K562 (cell line): ENCODE results near the gene ABCA7. TPM values are rescaled to one million over a fixed set of nuclear protein-coding genes. Genes with fewer than 3 reads are reported as not detected.
A peak's percentile ranks its signal among the peaks of the same experiment; 100 is the strongest.

Experiments
- CREM ChIP-seq: IDR thresholded peaks from 2 replicates; pipeline ENCODE4 v1.6.1; 2014; ENCODE audit warnings: antibody characterized with exemption, low read depth
- KLF13 ChIP-seq: fragments of 450-650 bp; IDR thresholded peaks from 2 replicates; pipeline ENCODE4 v1.6.1; 2016; ENCODE audit warnings: missing genetic modification characterization, low read depth, mild to moderate bottlenecking, missing compliant biosample characterization, moderate library complexity, borderline replicate concordance
- L3MBTL2 ChIP-seq: fragments of 450-650 bp; IDR thresholded peaks from 2 replicates; pipeline ENCODE4 v1.6.1; 2016; ENCODE audit warnings: mild to moderate bottlenecking, moderate library complexity
- MYNN ChIP-seq, 2 experiments: sonication (generic); formaldehyde crosslinking in 1 of 2; IDR thresholded peaks; 2 replicates each; pipeline versions ENCODE4 v1.5.0 to v1.6.1; 2016 to 2020; ENCODE audit warnings: antibody characterized with exemption in 1 of 2, missing genetic modification reagents in 1 of 2
- NFIC ChIP-seq: fragments of 450-650 bp; IDR thresholded peaks from 2 replicates; pipeline ENCODE4 v1.6.1; 2017; ENCODE audit warnings: mild to moderate bottlenecking, inconsistent platforms
- PCBP1 ChIP-seq: fragments of 200-400 bp; formaldehyde crosslinking; IDR thresholded peaks from 2 replicates; pipeline ENCODE4 v1.6.1; 2018; ENCODE audit warnings: mild to moderate bottlenecking, low read depth, low read length; ENCODE audit not compliant: poor library complexity, severe bottlenecking
- ZNF124 ChIP-seq: sonication (generic); formaldehyde crosslinking; IDR thresholded peaks from 2 replicates; pipeline ENCODE4 v1.8.1; 2022; ENCODE audit warnings: missing genetic modification reagents
- polyA plus RNA-seq, 8 experiments: library from polyadenylated mRNA; depleted of rRNA in 4 of 8; stranded (reverse) in 5 of 8; unstranded in 3 of 8; fragments of >200 nt; fragmentation: Nextera tagmentation in 2 of 8; fragmentation: Illumina TruSeq in 1 of 8; extraction: Ambion mirVana in 2 of 8; extraction: Trizol in 1 of 8; gene quantifications; 2 replicates each; pipeline versions ENCODE4 v1.2.1 to v1.2.3, GENCODE V29; 2011 to 2014; ENCODE audit warnings: inconsistent platforms in 1 of 8, missing spikeins in 1 of 8
- total RNA-seq, 7 experiments: library from RNA; depleted of rRNA in 6 of 7; stranded (reverse); fragments of >200 nt in 6 of 7; fragmentation: Illumina TruSeq in 2 of 7; extraction: Trizol in 2 of 7; gene quantifications; 2 replicates each; pipeline versions ENCODE4 v1.2.1 to v1.2.3, GENCODE V29; 2011 to 2021; ENCODE audit warnings: low replicate concordance in 1 of 7
- TF ChIP-seq, protein P1 (sequence below), 2 experiments: fragments of 450-650 bp; formaldehyde crosslinking in 1 of 2; IDR thresholded peaks; 2 replicates each; pipeline versions ENCODE4 v1.4.0 to v1.6.1; 2014 to 2020; ENCODE audit warnings: mild to moderate bottlenecking in 2 of 2, borderline replicate concordance in 1 of 2, low read depth in 1 of 2
- TF ChIP-seq, protein P2 (sequence below), 2 experiments: fragments of 450-650 bp; conservative IDR thresholded peaks; 2 replicates each; pipeline ENCODE4 v1.6.1; 2017; ENCODE audit warnings: mild to moderate bottlenecking in 2 of 2, moderate library complexity in 2 of 2
- TF ChIP-seq, protein P3 (sequence below): sonication (generic); formaldehyde crosslinking; IDR thresholded peaks from 2 replicates; pipeline ENCODE4 v1.9.0; 2022; ENCODE audit warnings: mild to moderate bottlenecking, missing genetic modification reagents
- TF ChIP-seq, protein P4 (sequence below): IDR thresholded peaks from 2 replicates; pipeline ENCODE4 v1.6.1; 2016; ENCODE audit warnings: missing genetic modification characterization, missing compliant biosample characterization
- TF ChIP-seq, protein P5 (sequence below): sonication (generic); formaldehyde crosslinking; IDR thresholded peaks from 2 replicates; pipeline ENCODE4 v1.8.1; 2023; ENCODE audit warnings: mild to moderate bottlenecking, missing genetic modification reagents

The ABCA7 gene
- total and polyA plus RNA-seq, 9 of the 15 experiments (the other 6 are each of a cell fraction or from before 2014, with no cell fraction given) = 2.3 to 96.1 (median 31.2) TPM

DNA sequence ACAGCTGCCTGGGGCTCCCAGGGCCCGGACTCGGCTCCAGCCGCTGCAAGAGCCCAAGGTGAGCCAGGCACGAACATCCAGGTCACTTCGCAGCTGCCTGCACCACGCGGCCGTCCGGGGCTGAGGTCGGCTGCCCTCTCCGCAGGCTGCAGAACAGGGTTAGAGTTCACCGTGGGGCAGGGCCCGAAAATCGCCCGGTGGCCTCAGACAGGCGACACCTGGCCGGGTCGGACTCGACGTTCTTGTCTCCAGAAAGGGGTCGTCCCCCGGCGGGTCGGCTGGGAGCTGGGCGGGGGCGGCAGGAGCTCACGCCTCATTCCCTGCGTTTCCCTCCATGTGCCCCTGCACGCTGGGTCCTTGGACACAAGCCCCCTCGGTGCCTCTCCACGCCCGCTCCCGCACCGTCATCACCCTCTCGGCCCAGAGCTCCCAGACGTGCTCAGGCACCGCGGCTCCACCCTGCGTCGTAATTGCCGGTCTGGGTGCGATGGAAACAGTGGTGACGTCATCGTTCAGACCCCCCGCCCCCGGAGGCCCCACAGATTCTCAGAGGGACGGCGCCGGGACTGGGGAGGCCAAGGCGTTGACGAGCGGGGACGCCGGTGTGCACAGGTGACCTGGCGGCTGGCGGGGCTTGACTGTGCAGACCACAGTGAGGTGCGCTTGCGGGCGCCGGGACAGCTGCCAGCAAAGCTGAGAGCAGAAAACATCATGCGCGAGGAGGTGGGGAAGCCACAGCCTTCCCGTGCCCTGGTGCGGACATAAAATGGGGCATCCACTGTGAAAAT, 43.7 kb upstream of the ABCA7 start (continued):
- TF ChIP-seq, protein P1, sequence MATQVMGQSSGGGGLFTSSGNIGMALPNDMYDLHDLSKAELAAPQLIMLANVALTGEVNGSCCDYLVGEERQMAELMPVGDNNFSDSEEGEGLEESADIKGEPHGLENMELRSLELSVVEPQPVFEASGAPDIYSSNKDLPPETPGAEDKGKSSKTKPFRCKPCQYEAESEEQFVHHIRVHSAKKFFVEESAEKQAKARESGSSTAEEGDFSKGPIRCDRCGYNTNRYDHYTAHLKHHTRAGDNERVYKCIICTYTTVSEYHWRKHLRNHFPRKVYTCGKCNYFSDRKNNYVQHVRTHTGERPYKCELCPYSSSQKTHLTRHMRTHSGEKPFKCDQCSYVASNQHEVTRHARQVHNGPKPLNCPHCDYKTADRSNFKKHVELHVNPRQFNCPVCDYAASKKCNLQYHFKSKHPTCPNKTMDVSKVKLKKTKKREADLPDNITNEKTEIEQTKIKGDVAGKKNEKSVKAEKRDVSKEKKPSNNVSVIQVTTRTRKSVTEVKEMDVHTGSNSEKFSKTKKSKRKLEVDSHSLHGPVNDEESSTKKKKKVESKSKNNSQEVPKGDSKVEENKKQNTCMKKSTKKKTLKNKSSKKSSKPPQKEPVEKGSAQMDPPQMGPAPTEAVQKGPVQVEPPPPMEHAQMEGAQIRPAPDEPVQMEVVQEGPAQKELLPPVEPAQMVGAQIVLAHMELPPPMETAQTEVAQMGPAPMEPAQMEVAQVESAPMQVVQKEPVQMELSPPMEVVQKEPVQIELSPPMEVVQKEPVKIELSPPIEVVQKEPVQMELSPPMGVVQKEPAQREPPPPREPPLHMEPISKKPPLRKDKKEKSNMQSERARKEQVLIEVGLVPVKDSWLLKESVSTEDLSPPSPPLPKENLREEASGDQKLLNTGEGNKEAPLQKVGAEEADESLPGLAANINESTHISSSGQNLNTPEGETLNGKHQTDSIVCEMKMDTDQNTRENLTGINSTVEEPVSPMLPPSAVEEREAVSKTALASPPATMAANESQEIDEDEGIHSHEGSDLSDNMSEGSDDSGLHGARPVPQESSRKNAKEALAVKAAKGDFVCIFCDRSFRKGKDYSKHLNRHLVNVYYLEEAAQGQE (IDR thresholded peaks at IDR 0.05; ENCODE audit: borderline replicate concordance) = 0 out of 2 replicates have a peak, but pooled peaks have one; percentile 5
- TF ChIP-seq, protein P1 (CRISPR knock-in tag; IDR thresholded peaks at IDR 0.05; ENCODE audit: low read depth) = no peak
- TF ChIP-seq ZNF124 (CRISPR knock-in tag) (no peak), PCBP1 (no peak), MYNN (IDR thresholded peaks at IDR 0.05) (no peak; the same call in 1 of the 2 replicates), MYNN (CRISPR knock-in tag; IDR thresholded peaks at IDR 0.05) (no peak), NFIC (peak; percentile 72), CREM (peak; percentile 94), L3MBTL2 (peak; percentile 75), KLF13 (no peak)
- TF ChIP-seq, protein P2, sequence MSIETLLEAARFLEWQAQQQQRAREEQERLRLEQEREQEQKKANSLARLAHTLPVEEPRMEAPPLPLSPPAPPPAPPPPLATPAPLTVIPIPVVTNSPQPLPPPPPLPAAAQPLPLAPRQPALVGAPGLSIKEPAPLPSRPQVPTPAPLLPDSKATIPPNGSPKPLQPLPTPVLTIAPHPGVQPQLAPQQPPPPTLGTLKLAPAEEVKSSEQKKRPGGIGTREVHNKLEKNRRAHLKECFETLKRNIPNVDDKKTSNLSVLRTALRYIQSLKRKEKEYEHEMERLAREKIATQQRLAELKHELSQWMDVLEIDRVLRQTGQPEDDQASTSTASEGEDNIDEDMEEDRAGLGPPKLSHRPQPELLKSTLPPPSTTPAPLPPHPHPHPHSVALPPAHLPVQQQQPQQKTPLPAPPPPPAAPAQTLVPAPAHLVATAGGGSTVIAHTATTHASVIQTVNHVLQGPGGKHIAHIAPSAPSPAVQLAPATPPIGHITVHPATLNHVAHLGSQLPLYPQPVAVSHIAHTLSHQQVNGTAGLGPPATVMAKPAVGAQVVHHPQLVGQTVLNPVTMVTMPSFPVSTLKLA (conservative IDR thresholded peaks at IDR 0.05) = peak in 1 of 2 experiments; percentile 51; a peak in 2 of 4 replicates
- TF ChIP-seq, protein P3, sequence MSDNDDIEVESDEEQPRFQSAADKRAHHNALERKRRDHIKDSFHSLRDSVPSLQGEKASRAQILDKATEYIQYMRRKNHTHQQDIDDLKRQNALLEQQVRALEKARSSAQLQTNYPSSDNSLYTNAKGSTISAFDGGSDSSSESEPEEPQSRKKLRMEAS (CRISPR knock-in tag) = peak; percentile 69
- TF ChIP-seq, protein P4, sequence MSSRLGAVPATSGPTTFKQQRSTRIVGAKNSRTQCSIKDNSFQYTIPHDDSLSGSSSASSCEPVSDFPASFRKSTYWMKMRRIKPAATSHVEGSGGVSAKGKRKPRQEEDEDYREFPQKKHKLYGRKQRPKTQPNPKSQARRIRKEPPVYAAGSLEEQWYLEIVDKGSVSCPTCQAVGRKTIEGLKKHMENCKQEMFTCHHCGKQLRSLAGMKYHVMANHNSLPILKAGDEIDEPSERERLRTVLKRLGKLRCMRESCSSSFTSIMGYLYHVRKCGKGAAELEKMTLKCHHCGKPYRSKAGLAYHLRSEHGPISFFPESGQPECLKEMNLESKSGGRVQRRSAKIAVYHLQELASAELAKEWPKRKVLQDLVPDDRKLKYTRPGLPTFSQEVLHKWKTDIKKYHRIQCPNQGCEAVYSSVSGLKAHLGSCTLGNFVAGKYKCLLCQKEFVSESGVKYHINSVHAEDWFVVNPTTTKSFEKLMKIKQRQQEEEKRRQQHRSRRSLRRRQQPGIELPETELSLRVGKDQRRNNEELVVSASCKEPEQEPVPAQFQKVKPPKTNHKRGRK (tag) = no peak
- TF ChIP-seq, protein P5, sequence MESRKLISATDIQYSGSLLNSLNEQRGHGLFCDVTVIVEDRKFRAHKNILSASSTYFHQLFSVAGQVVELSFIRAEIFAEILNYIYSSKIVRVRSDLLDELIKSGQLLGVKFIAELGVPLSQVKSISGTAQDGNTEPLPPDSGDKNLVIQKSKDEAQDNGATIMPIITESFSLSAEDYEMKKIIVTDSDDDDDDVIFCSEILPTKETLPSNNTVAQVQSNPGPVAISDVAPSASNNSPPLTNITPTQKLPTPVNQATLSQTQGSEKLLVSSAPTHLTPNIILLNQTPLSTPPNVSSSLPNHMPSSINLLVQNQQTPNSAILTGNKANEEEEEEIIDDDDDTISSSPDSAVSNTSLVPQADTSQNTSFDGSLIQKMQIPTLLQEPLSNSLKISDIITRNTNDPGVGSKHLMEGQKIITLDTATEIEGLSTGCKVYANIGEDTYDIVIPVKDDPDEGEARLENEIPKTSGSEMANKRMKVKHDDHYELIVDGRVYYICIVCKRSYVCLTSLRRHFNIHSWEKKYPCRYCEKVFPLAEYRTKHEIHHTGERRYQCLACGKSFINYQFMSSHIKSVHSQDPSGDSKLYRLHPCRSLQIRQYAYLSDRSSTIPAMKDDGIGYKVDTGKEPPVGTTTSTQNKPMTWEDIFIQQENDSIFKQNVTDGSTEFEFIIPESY (CRISPR knock-in tag) = peak; percentile 24
